Spinal cord (tissue), 10 donors: ENCODE data around the gene SYT12. TPM values are rescaled to one million over a fixed set of nuclear protein-coding genes. Genes with fewer than 3 reads are reported as not detected.
"Not testable (repeated sequence)": the region's sequence is repeated elsewhere in the genome, so short reads cannot be mapped to it uniquely, and the experiment has no call there.

Experiments used
- DNase-seq, 6 donors: peaks; one replicate each; pipeline versions ENCODE4 v3.0.0 to v3.0.0-alpha.2; 2013 to 2015; ENCODE audit warnings: low spot score in 6 of 6, low read depth in 4 of 6
- H3K27ac ChIP-seq: one replicate; pipeline ENCODE4 v1.5.1; 2013; ENCODE audit warnings: low read depth, low read length, control low read depth
- H3K27me3 ChIP-seq: one replicate; pipeline ENCODE4 v1.6.1; 2013; ENCODE audit warnings: low read length; ENCODE audit not compliant: control insufficient read depth, insufficient read depth
- H3K36me3 ChIP-seq: one replicate; pipeline ENCODE4 v1.6.1; 2013; ENCODE audit warnings: low read length; ENCODE audit not compliant: control insufficient read depth, insufficient read depth
- H3K4me1 ChIP-seq: one replicate; pipeline ENCODE4 v1.6.1; 2013; ENCODE audit warnings: low read length; ENCODE audit not compliant: control insufficient read depth, insufficient read depth
- H3K4me3 ChIP-seq: one replicate; pipeline ENCODE4 v1.5.1; 2013; ENCODE audit warnings: low read depth, low read length, control low read depth
- H3K9me3 ChIP-seq: one replicate; pipeline ENCODE4 v1.6.1; 2013; ENCODE audit warnings: low read length; ENCODE audit not compliant: control insufficient read depth, insufficient read depth
- WGBS: methylation state at CpG from one replicate; pipeline ENCODE4 v1.1.5; 2013; ENCODE audit warnings: missing lambda C conversion rate; ENCODE audit not compliant: insufficient coverage; 5-methylcytosine and 5-hydroxymethylcytosine counted together
- polyA plus RNA-seq, 2 donors: library from polyadenylated mRNA; unstranded; fragments of 120-200 nt; gene quantifications; one replicate each; pipeline ENCODE4 v1.2.1, GENCODE V29; 2013; ENCODE audit not compliant: insufficient read length in 2 of 2
- total RNA-seq, 2 donors: library from RNA; depleted of rRNA in 1 of 2; stranded (reverse); fragments of 120-200 nt in 1 of 2; fragments of >200 nt in 1 of 2; gene quantifications; one replicate each; pipeline versions ENCODE4 v1.2.3 to v1.2.4, GENCODE V29; 2013 to 2014
- donor health status: healthy.

Gene SYT12
- total and polyA plus RNA-seq, 4 donors, result 3.5 to 18.2 (median 13.3) TPM

GRCh38 chr11:66992041-66992440 is 30.9 kb upstream of the SYT12 start:
- DNase-seq, result no peak
- H3K36me3 ChIP-seq, result no peaks in the 10 kb centered on the region
- H3K4me1 ChIP-seq, result no peaks in the 10 kb centered on the region
- H3K9me3 ChIP-seq, result no peaks in the 10 kb centered on the region
- H3K4me3 ChIP-seq, result no peak overlapping the region
- H3K27ac ChIP-seq, result no peak overlapping the region
- H3K27me3 ChIP-seq, result no peaks in the 10 kb centered on the region
- WGBS, result no CpG with 5 or more reads among the region's 2 CpGs

GRCh38 chr11:66996609-66997273 is 26.2 kb upstream of the SYT12 start:
- Histone ChIP-seq H3K27me3 (no peaks in the 10 kb centered on the region), H3K9me3 (no peaks in the 10 kb centered on the region), H3K4me3 (no peak overlapping the region), H3K27ac (no peak overlapping the region), H3K4me1 (no peaks in the 10 kb centered on the region), H3K36me3 (no peaks in the 10 kb centered on the region)
- no peak for DNase-seq
- WGBS, result 86% methylated on average over 6 of the region's 8 CpGs

- no peak overlapping the region for H3K4me3 ChIP-seq
- no peaks in the 10 kb centered on the region for H3K36me3 ChIP-seq
- H3K27ac ChIP-seq, result no peak overlapping the region
- H3K9me3 ChIP-seq, result no peaks in the 10 kb centered on the region
- peaks cover 8% of the 10 kb centered on the region for H3K4me1 ChIP-seq
- no peaks in the 10 kb centered on the region for H3K27me3 ChIP-seq
- WGBS, result 95% methylated on average over 2 of the region's 7 CpGs
- DNase-seq, result no peak
These were observed 23.4 kb upstream of the SYT12 start for GRCh38 chr11:66999555-66999954.

- H3K27ac ChIP-seq, result no peak overlapping the region
- H3K27me3 ChIP-seq, result no peaks in the 10 kb centered on the region
- DNase-seq, result no peak
- no peaks in the 10 kb centered on the region for H3K36me3 ChIP-seq
- no peak overlapping the region for H3K4me3 ChIP-seq
- peaks cover 8% of the 10 kb centered on the region for H3K4me1 ChIP-seq
- H3K9me3 ChIP-seq, result no peaks in the 10 kb centered on the region
- 100% methylated on average over 2 of the region's 5 CpGs for WGBS
These were observed 21.6 kb upstream of the SYT12 start for GRCh38 chr11:67001332-67001731.

- no peaks in the 10 kb centered on the region for H3K27me3 ChIP-seq
- no peaks in the 10 kb centered on the region for H3K36me3 ChIP-seq
- no peak overlapping the region for H3K27ac ChIP-seq
- WGBS, result 0% methylated on average over 2 of the region's 8 CpGs
- no peaks in the 10 kb centered on the region for H3K9me3 ChIP-seq
- no peak overlapping the region for H3K4me3 ChIP-seq
- peak in 2 of 6 donors; percentile 29 to 54 for DNase-seq
- peaks cover 8% of the 10 kb centered on the region for H3K4me1 ChIP-seq
These were observed 20.5 kb upstream of the SYT12 start for GRCh38 chr11:67002297-67002913.

GRCh38 chr11:67002921-67003411 is 20.0 kb upstream of the SYT12 start:
- Histone ChIP-seq H3K4me3 (no peak overlapping the region), H3K36me3 (no peaks in the 10 kb centered on the region), H3K27ac (no peak overlapping the region), H3K27me3 (no peaks in the 10 kb centered on the region), H3K4me1 (peaks cover 8% of the 10 kb centered on the region), H3K9me3 (no peaks in the 10 kb centered on the region)
- 84% methylated on average over 4 of the region's 5 CpGs for WGBS
- no peak for DNase-seq

GRCh38 chr11:67005200-67005599 is 17.7 kb upstream of the SYT12 start:
- H3K9me3 ChIP-seq, DNase-seq, H3K4me1 ChIP-seq, H3K27ac ChIP-seq, H3K27me3 ChIP-seq, H3K36me3 ChIP-seq, H3K4me3 ChIP-seq: not testable (repeated sequence)
- WGBS, result 96% methylated on average over 7 of the region's 8 CpGs

- H3K27me3 ChIP-seq, result no peaks in the 10 kb centered on the region
- H3K27ac ChIP-seq, result no peak overlapping the region
- 78% methylated on average over 6 of the region's 14 CpGs for WGBS
- peak in 2 of 6 donors; percentile 66 to 90 for DNase-seq
- no peaks in the 10 kb centered on the region for H3K9me3 ChIP-seq
- H3K36me3 ChIP-seq, result no peaks in the 10 kb centered on the region
- no peak overlapping the region for H3K4me3 ChIP-seq
- H3K4me1 ChIP-seq, result peaks cover 8% of the 10 kb centered on the region
These were observed 16.7 kb upstream of the SYT12 start for GRCh38 chr11:67006029-67006884.

GRCh38 chr11:67007126-67007525 is 15.8 kb upstream of the SYT12 start:
- no peaks in the 10 kb centered on the region for H3K36me3 ChIP-seq
- no peak overlapping the region for H3K27ac ChIP-seq
- H3K4me1 ChIP-seq, result peaks cover 7% of the 10 kb centered on the region
- no peak for DNase-seq
- 94% methylated on average over 6 of the region's 7 CpGs for WGBS
- H3K9me3 ChIP-seq, result no peaks in the 10 kb centered on the region
- no peak overlapping the region for H3K4me3 ChIP-seq
- H3K27me3 ChIP-seq, result no peaks in the 10 kb centered on the region
